ENCODE measurements around the gene ADISSP. TPM values are rescaled to one million over a fixed set of nuclear protein-coding genes. Genes with fewer than 3 reads are reported as not detected.

Gene ADISSP
- total and polyA plus RNA-seq, 2 of the 8 experiments (the other 6 are each of a cell fraction or from before 2014, with no cell fraction given), result 111 to 141 TPM

GRCh38 chr20:3802524-3803239 is 35.1 kb upstream of the ADISSP start:
- Histone ChIP-seq H3K4me3 (ENCODE audit: extremely low read depth in 1 of 4, insufficient read depth in 2 of 4, low read depth in 3 of 4, low read length in 4 of 4) (no peak overlapping the region), H4K91ac (replicated peaks; ENCODE audit: insufficient read length, low read length) (no peak overlapping the region), H2BK15ac (ENCODE audit: low read length) (no peak overlapping the region), H3K18ac (ENCODE audit: extremely low read depth, low read length) (no peak overlapping the region), H2BK5ac (ENCODE audit: low read depth, low read length) (no peak overlapping the region), H3K36me3 (ENCODE audit: control insufficient read depth in 2 of 4, insufficient read depth in 4 of 4, low read length in 3 of 4) (peaks cover 4 to 35% (median 30%) of the 10 kb centered on the region in 4 experiments), H3K9ac (replicated peaks in 1 of 4; ENCODE audit: extremely low read depth in 1 of 4, low read depth in 3 of 4, low read length in 3 of 4) (no peak overlapping the region), H3K27me3 (replicated peaks in 1 of 4; ENCODE audit: control insufficient read depth in 3 of 4, extremely low read depth in 1 of 4, insufficient read depth in 3 of 4, low read length in 3 of 4) (no peaks in the 10 kb centered on the region), H2AFZ (ENCODE audit: low read length) (no peak overlapping the region), H2BK12ac (ENCODE audit: low read depth, low read length) (no peak overlapping the region), H3K56ac (replicated peaks; ENCODE audit: insufficient read length, low read depth, low read length) (no peak overlapping the region), H3K4ac (replicated peaks; ENCODE audit: insufficient read length, low read depth, low read length) (no peak overlapping the region), H2BK120ac (replicated peaks; ENCODE audit: low read depth, low read length) (no peak overlapping the region), H3K79me1 (ENCODE audit: low read depth, low read length) (no peaks in the 10 kb centered on the region; the same call in 1 of the 2 replicates), H3K14ac (ENCODE audit: insufficient read length) (no peak overlapping the region), H3K23ac (ENCODE audit: insufficient read length) (no peak overlapping the region), H3K9me3 (ENCODE audit: insufficient read depth in 2 of 2, low read depth in 1 of 2, low read length in 1 of 2) (no peaks in the 10 kb centered on the region), H2BK20ac (ENCODE audit: low read length) (no peak overlapping the region), H4K5ac (ENCODE audit: insufficient read length, low read depth, low read length) (no peak overlapping the region), H3K23me2 (ENCODE audit: low read depth, low read length) (no peaks in the 10 kb centered on the region), H3K4me1 (replicated peaks in 1 of 4; ENCODE audit: control insufficient read depth in 3 of 4, insufficient read depth in 4 of 4, low read length in 3 of 4) (peaks cover 14 to 34% (median 30%) of the 10 kb centered on the region in 4 experiments), H4K20me1 (replicated peaks in 1 of 2; ENCODE audit: control insufficient read depth in 1 of 2, insufficient read depth in 2 of 2, low read length in 2 of 2) (peaks cover 3% of the 10 kb centered on the region in 2 experiments), H2AK5ac (ENCODE audit: low read depth, low read length) (no peak overlapping the region), H3K4me2 (ENCODE audit: insufficient read depth in 1 of 2, low read depth in 2 of 2, low read length in 2 of 2) (no peak overlapping the region), H3K79me2 (ENCODE audit: control insufficient read depth in 1 of 2, insufficient read depth in 2 of 2, low read length in 2 of 2) (no peaks in the 10 kb centered on the region), H4K8ac (ENCODE audit: extremely low read depth, insufficient read depth, low read length) (no peak overlapping the region), H3K27ac (ENCODE audit: low read depth, low read length) (no peak overlapping the region)
- FAIRE-seq (no peak), DNase-seq (ENCODE audit: low read depth in 1 of 2, low spot score in 2 of 2) (no peak)
- CTCF ChIA-PET (ENCODE audit: partially characterized antibody), result interaction anchor here (1.0 kb wide), 1 partner anchor 269 kb away, joined by 3 read pairs; no protein-coding TSS in a partner anchor
- POLR2A ChIA-PET (ENCODE audit: partially characterized antibody), result no interaction called here
- WGBS, 2 experiments (ENCODE audit: extremely low coverage in 1 of 2, insufficient coverage in 1 of 2, insufficient read length in 1 of 2, insufficient replicate concordance in 2 of 2, low coverage in 1 of 2, low lambda C conversion rate in 2 of 2, missing lambda C conversion rate in 1 of 2), result 96% methylated on average over 11 of the region's 11 CpGs; no CpG with 5 or more reads in 1 of the 2 experiments
- TF ChIP-seq SAP30 (IDR thresholded peaks at IDR 0.05; ENCODE audit: insufficient read depth, insufficient replicate concordance, low read length) (no peak), RNF2 (IDR thresholded peaks at IDR 0.05; ENCODE audit: borderline replicate concordance, low read depth, low read length, missing control alignments, poor library complexity, severe bottlenecking) (no peak), BCL11A (IDR thresholded peaks at IDR 0.05; ENCODE audit: low read depth in 2 of 2, low read length in 2 of 2) (no peak), FOSL1 (IDR thresholded peaks at IDR 0.05; ENCODE audit: insufficient read depth, low read depth, low read length) (no peak), CHD1 (IDR thresholded peaks at IDR 0.05; ENCODE audit: low read depth, low read length) (no peak), PHF8 (conservative IDR thresholded peaks at IDR 0.05; ENCODE audit: low read depth, low read length) (no peak), SRF (IDR thresholded peaks at IDR 0.05; ENCODE audit: low read depth, low read length) (no peak), KDM5A (IDR thresholded peaks at IDR 0.05; ENCODE audit: low read length) (no peak), BRCA1 (IDR thresholded peaks at IDR 0.05; ENCODE audit: low read depth, low read length) (no peak), KDM4A (IDR thresholded peaks at IDR 0.05; ENCODE audit: low read depth, low read length, severe bottlenecking) (no peak), EZH2 (IDR thresholded peaks at IDR 0.05; ENCODE audit: low read depth, low read length, severe bottlenecking) (no peak), GTF2F1 (IDR thresholded peaks at IDR 0.05; ENCODE audit: borderline replicate concordance, low read depth, low read length) (no peak), YY1 (IDR thresholded peaks at IDR 0.05; ENCODE audit: low read depth, low read length) (no peak)
